ENCODE data around the gene NTRK3. TPM values are rescaled to one million over a fixed set of nuclear protein-coding genes. Genes with fewer than 3 reads are reported as not detected.

NTRK3 gene
- total and polyA plus RNA-seq, 2 of the 13 experiments (the other 11 are each of a cell fraction or from before 2014, with no cell fraction given), result not detected

DNA sequence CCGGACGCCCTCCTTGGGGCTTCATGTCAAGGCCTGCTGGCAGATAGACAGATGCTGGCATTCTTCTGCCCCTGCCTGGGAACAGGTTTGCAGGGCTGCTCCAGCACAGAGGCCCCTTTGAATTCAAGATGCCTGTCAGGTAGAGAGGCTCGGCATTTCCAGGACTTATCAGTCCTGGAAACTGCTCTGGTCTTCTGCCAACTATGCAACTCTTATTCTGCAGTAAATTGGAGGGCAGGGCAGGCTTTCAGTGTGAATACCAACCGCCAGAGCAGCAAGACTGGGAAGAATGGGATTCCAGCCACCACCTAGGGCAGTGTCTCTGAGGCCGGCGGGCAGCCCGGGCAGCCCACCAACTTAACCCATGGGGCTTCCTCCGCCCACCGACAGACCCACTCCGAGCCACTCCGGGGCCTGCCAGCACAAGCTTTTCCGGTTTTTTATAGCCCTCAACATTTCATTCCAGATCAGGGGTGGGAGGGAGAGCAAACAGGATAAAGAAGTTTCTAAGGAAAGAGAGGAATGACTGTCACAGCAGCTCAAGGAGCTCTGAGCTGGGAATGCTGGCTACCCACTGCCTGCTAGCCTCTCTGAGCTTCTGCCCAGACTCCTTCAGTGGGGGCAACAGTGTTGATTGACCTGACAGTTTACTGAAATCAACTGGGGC, 140.9 kb downstream of the NTRK3 start:
- no peak overlapping the region for H2AFZ ChIP-seq (ENCODE audit: low read length)
- no peak overlapping the region for H3K4me3 ChIP-seq (replicated peaks in 1 of 3; ENCODE audit: insufficient read depth in 1 of 3, low read depth in 2 of 3, low read length in 3 of 3)
- CTCF ChIA-PET (ENCODE audit: low intra/inter-chr PET ratio, low total read pairs), result no interaction called here
- intact Hi-C loops (cut with micrococcal nuclease; ENCODE audit: unreplicated experiment) (no loop called here), in situ Hi-C loops (cut with HindIII; ENCODE audit: extremely low pct_ligation_motif_present, low pct_unique_long_range_greater_than_20kb) (no loop called here)
- no peaks in the 10 kb centered on the region for H3K4me1 ChIP-seq (ENCODE audit: insufficient read depth, low read length)
- POLR2A ChIA-PET, result no interaction called here
- no peak overlapping the region for H3K4me2 ChIP-seq (ENCODE audit: low read depth, low read length)
- no peaks in the 10 kb centered on the region for H3K9me3 ChIP-seq (ENCODE audit: low read length)
- H3K9ac ChIP-seq (ENCODE audit: insufficient read depth, low read depth, low read length), result no peak overlapping the region
- BruUV-seq (replicated peaks), result no TSS peak
- H4K20me1 ChIP-seq (ENCODE audit: insufficient read depth, low read length), result no peaks in the 10 kb centered on the region
- H3K79me2 ChIP-seq (ENCODE audit: insufficient read depth, low read length), result no peaks in the 10 kb centered on the region
- FAIRE-seq (no peak), ATAC-seq (no peak), DNase-seq (ENCODE audit: low spot score) (no peak)
- no peak overlapping the region for H3K27ac ChIP-seq (ENCODE audit: extremely low read length, insufficient read depth, low read length)
- H3K36me3 ChIP-seq (replicated peaks in 1 of 2; ENCODE audit: control insufficient read depth in 1 of 2, insufficient read depth in 2 of 2, low read length in 2 of 2), result no peaks in the 10 kb centered on the region
- 0 out of 5 replicates have a peak, but pooled peaks cover 0 to 2% of the 10 kb centered on the region in 2 experiments for H3K27me3 ChIP-seq (ENCODE audit: control insufficient read depth in 1 of 2, insufficient read depth in 2 of 2, low read length in 2 of 2)
- WGBS (ENCODE audit: low lambda C conversion rate), result 27% methylated on average over 11 of the region's 12 CpGs
- TF ChIP-seq DNMT3B (CRISPR knock-in tag; conservative IDR thresholded peaks at IDR 0.05) (no peak), IRF2 (CRISPR knock-in tag; IDR thresholded peaks at IDR 0.05) (no peak), CCDC6 (CRISPR knock-in tag; IDR thresholded peaks at IDR 0.05) (no peak), ZNF761 (CRISPR knock-in tag; conservative IDR thresholded peaks at IDR 0.05) (no peak), NFKB2 (CRISPR knock-in tag; IDR thresholded peaks at IDR 0.05; ENCODE audit: borderline replicate concordance) (no peak), ZSCAN30 (CRISPR knock-in tag; IDR thresholded peaks at IDR 0.05) (no peak), RFXAP (CRISPR knock-in tag; IDR thresholded peaks at IDR 0.05; ENCODE audit: borderline replicate concordance) (no peak), PTBP1 (IDR thresholded peaks at IDR 0.05; ENCODE audit: low read depth, low read length, poor library complexity, severe bottlenecking) (no peak), AKAP8 (CRISPR knock-in tag; IDR thresholded peaks at IDR 0.05) (no peak), SRSF1 (optimal IDR thresholded peaks at IDR 0.05; ENCODE audit: low read depth, low read length) (no peak)
- TF ChIP-seq, protein P1, sequence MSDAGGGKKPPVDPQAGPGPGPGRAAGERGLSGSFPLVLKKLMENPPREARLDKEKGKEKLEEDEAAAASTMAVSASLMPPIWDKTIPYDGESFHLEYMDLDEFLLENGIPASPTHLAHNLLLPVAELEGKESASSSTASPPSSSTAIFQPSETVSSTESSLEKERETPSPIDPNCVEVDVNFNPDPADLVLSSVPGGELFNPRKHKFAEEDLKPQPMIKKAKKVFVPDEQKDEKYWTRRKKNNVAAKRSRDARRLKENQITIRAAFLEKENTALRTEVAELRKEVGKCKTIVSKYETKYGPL (CRISPR knock-in tag; IDR thresholded peaks at IDR 0.05), result no peak
- TF ChIP-seq, protein P2, sequence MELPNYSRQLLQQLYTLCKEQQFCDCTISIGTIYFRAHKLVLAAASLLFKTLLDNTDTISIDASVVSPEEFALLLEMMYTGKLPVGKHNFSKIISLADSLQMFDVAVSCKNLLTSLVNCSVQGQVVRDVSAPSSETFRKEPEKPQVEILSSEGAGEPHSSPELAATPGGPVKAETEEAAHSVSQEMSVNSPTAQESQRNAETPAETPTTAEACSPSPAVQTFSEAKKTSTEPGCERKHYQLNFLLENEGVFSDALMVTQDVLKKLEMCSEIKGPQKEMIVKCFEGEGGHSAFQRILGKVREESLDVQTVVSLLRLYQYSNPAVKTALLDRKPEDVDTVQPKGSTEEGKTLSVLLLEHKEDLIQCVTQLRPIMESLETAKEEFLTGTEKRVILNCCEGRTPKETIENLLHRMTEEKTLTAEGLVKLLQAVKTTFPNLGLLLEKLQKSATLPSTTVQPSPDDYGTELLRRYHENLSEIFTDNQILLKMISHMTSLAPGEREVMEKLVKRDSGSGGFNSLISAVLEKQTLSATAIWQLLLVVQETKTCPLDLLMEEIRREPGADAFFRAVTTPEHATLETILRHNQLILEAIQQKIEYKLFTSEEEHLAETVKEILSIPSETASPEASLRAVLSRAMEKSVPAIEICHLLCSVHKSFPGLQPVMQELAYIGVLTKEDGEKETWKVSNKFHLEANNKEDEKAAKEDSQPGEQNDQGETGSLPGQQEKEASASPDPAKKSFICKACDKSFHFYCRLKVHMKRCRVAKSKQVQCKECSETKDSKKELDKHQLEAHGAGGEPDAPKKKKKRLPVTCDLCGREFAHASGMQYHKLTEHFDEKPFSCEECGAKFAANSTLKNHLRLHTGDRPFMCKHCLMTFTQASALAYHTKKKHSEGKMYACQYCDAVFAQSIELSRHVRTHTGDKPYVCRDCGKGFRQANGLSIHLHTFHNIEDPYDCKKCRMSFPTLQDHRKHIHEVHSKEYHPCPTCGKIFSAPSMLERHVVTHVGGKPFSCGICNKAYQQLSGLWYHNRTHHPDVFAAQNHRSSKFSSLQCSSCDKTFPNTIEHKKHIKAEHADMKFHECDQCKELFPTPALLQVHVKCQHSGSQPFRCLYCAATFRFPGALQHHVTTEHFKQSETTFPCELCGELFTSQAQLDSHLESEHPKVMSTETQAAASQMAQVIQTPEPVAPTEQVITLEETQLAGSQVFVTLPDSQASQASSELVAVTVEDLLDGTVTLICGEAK (IDR thresholded peaks at IDR 0.05), result no peak
- TF ChIP-seq, protein P2 (CRISPR knock-in tag; IDR thresholded peaks at IDR 0.05), result no peak
- TF ChIP-seq, protein P3, sequence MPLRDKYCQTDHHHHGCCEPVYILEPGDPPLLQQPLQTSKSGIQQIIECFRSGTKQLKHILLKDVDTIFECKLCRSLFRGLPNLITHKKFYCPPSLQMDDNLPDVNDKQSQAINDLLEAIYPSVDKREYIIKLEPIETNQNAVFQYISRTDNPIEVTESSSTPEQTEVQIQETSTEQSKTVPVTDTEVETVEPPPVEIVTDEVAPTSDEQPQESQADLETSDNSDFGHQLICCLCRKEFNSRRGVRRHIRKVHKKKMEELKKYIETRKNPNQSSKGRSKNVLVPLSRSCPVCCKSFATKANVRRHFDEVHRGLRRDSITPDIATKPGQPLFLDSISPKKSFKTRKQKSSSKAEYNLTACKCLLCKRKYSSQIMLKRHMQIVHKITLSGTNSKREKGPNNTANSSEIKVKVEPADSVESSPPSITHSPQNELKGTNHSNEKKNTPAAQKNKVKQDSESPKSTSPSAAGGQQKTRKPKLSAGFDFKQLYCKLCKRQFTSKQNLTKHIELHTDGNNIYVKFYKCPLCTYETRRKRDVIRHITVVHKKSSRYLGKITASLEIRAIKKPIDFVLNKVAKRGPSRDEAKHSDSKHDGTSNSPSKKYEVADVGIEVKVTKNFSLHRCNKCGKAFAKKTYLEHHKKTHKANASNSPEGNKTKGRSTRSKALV (CRISPR knock-in tag; IDR thresholded peaks at IDR 0.05), result no peak
